Non-pigmented ciliary epithelial cell (primary cell): ENCODE results near the gene PNMA8C.

Experiments
- DNase-seq: peaks from one replicate; pipeline ENCODE4 v3.0.0-alpha.2; 2010; ENCODE audit warnings: low read depth

Gene PNMA8C

DNA sequence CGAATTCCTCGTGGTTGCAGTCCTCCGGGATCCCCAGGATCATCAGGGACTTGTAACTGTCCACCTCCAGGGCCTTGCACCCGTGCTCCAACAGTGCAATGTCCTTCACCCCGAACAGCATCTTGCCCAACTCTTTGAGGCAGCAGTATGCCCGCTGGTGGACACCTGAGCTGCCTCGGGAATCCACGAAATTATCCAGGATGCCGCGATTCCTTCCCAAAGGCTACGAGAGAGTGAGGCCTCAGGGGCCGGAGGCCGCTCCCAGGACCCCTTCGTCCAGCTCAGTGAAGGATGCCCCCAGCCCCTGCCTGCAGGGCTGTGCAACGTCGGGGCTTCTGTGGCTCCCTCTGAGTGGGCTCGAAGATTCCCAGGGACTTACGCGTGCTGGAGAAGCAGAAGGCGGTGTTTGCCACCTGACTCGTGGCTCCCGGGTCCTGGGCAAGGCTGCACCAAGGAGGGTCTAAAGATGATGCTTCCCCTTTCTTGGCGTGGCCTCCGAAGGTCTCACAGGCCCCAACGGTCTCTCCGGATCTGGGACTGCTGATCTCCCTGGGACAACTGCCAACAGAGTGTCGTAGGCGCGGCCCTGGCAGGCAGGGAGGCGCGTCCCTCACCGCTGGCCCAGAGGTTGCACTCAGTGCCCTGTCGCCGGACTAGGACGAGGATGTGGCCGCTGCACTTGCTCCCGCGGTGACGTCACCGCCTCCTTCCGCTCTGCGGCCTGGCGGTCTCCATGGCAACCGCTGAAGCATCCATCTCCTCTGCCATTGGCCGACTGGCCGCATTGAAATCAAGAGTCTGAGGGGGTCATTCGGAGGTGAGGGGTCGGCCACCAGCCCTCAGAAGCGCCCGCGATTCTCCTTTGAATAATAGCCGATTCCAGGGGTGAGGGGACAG, at the start of gene PNMA8C:
TSS of gene PNMA8C (minus strand) at position 698 of the 897 bp plus-strand sequence. CDS start at position 121, 577 bp downstream.
- no peak for DNase-seq

GRCh38 chr19:46475986-46476385, 47.2 kb upstream of the PNMA8C start:
- DNase-seq: no peak

DNA sequence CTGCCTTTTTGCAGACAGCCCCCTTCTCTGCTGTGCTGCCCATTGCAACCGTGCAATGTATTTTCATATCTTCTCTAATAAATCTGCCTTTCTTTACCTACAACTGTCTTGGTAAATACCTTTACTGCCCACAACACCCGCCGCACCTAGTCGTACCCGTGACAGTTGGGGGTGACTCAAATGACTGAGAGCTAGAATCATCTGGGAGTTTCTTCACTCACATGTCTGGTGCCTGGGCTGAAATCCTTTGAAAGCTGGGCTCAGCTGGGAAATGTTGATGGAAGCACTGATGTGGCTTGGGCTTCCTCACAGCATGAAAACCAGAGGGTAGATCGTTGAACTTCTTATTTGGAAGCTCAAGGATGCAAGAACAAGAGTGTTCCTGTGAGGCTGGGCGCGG, 45.5 kb upstream of the PNMA8C start:
- no peak for DNase-seq

GRCh38 chr19:46472592-46472991, 43.9 kb upstream of the PNMA8C start:
- DNase-seq: no peak

DNA sequence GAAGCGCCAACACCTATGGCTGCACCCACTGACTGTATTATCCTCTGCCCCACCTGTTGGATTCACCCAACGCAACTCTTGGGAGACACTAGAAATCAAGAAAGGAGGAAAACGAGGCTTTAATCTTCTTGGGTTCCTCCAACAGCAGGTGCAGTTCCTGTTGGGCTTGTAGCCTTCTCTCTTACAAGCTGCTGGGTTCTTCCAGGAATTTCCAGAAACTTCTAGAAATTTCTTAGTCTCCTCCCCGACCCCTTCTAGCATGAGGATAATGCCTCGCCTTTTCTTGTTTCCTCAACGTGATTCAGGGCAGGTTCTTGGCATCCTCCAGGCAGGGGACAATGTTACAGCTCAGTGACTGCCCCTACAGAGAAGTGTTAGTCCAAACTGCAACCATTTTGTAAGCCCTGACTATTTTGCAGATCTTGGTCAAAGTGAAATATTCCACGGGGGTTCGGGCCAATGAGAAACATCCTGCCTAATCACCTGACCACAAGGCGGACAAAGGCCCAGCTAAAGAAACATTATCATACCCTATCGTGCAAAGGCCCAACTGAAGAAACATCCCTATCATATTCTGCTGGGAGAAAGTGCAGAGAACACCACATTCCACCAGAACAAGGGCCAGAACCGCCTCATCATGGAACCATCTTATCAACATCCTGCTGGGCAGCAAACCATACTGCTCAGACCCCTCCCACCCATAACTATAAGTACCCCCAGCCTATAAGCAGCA, 43.2 kb upstream of the PNMA8C start:
- DNase-seq: no peak

- no peak for DNase-seq
Observed at GRCh38 chr19:46471116-46471733, 42.5 kb upstream of the PNMA8C start, which contains the start of gene PNMA8A. TSS of gene PNMA8A (minus strand) at chr19:46471563. CDS start at chr19:46471035, 528 bp downstream.

DNA sequence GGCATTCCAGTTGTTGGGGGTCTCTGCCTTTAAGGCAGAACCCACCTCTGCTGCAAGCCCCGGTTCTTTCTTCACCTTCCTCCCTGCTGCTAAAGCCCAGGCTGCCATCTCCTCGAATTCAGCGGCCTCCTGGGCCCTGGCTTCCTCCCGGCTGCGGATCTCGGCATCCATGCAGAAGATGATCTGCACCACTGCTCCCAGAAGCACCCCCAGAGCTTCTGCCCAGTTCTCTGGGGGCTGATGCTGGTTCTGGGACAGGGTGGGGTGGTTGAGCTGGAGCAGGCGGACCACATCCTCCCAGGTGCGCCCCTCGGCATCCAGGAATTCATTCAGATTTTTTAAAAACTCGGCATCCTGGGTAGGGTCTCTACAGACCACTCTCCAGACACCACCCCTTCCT, 41.6 kb upstream of the PNMA8C start:
- no peak for DNase-seq

- DNase-seq: no peak
Observed at GRCh38 chr19:46469541-46470185, 40.9 kb upstream of the PNMA8C start.

DNA sequence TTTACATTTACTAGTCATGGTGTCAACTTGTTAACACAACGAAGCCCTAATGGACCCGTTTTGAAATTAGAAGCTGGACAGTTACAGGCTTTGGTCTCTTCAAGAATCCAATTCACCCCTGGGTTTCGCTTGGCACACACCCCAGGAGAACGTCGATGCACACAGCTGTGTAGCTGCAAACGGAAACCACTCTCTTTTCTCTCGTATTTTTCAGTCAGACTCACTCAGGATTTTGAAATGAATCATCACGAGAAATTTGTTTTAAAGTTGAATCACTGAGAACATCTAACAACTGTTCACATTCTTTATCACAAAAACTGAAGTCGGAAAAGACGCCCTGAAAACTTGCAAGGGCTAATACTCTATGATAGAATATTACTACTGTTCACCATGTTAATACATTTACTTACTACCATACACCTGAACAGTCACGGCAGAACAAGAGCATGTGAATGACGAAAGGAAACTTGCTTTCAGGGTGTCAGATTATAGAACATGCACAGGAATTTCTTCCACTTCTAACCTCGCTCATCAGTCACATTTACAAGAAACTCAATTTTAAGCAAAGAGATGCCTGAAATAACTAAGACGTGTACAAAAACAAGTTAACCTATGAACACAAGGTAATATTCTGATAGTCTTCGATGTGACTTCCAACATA, 37.9 kb upstream of the PNMA8C start:
- peak; percentile 55 for DNase-seq

DNA sequence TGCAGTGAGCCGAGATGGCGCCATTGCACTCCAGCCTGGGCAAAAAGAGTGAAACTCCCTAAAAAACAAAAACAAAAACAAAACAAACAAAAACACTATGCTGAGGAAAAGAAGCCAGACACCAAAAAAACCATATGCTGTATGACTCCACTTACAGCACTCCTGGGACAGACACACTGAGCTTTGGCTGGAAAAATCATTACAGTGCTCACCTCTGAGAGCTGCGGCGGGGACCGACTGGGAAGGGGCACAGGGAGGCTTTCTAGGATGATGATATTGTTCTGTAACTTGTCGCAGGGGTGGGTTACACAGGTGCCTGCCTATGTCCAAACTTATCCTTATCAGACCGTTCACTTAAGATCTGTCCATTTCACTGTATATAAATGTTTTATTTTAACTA, 34.8 kb upstream of the PNMA8C start:
- no peak for DNase-seq

DNA sequence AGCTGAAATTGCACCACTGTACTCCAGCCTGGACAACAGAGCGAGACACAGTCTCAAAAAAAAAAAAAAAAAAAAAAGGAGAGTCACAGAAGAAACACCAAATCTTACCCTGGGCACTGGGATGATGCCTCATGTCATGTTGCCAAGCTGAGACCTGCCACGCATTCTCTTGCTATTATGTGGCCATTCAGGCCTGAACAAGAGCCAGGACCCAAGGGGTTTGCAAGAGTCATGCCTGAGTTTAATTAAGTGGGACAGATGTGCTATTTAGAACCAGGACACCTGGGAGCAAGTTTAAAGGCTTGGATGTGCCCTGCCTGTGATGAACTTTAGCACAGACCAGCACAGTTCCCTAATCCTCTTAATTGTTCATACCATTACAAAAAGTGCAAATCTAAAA, 32.8 kb upstream of the PNMA8C start:
- no peak for DNase-seq

- no peak for DNase-seq
Observed at GRCh38 chr19:46460981-46461380, 32.2 kb upstream of the PNMA8C start.

DNA sequence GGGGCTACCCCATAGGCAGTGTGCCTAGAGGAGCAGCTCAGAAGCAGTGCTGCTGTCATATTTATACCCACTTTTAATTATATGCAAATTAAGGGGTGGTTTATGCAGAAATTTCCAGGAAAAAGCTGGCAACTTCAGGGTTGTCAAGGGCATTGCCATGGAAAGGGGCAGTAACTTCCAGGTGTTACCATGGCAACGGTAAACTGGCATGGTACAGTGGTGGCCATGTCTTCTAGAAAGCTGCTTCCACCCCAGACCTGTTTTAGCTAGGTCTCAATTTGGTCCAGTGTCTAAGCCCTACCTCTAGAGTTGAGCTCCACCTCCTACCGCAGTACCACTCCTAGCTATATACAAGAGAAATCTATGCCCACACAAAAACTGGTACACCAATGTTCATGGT, 31.3 kb upstream of the PNMA8C start:
- DNase-seq: no peak

DNA sequence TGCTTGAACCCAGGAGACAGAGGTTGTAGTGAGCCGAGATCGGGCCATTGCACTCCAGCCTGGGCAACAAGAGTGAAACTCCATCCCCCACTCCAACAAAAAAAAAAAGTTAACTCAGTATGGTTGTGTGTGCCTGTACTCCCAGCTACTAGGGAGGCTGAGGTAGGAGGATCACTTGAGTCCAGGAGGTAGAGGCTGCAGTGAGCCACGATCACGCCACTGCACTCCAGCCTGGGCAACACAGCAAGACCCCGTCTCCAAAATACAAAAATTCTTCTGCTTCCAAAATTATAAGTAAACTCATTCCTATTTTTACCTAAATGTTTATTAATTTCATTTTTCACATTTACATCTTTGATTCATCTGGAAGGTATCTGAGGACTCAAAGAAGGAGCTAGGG, 28.2 kb upstream of the PNMA8C start:
- no peak for DNase-seq

- DNase-seq: no peak
Observed at GRCh38 chr19:46454244-46454643, 25.5 kb upstream of the PNMA8C start.

- no peak for DNase-seq
Observed at GRCh38 chr19:46453661-46454060, 24.9 kb upstream of the PNMA8C start.

- DNase-seq: no peak
Observed at GRCh38 chr19:46452186-46452585, 23.4 kb upstream of the PNMA8C start.

- no peak for DNase-seq
Observed at GRCh38 chr19:46451352-46451751, 22.6 kb upstream of the PNMA8C start.

DNA sequence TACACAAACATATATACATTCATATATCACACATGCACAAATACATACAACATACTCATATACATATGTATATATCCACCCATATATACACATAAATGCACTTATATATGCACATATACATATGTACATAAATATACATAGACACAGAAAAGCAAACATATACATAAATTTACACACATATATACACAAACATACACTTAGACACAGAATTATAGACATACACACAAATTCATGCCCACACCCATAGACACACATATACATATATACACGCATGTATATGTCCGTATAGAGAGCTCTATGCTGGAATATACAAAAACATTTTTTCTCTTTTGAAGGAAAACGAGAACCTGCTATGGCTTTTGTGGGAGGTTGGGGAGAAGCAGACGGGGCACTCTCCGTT, 22.0 kb upstream of the PNMA8C start:
- no peak for DNase-seq

DNA sequence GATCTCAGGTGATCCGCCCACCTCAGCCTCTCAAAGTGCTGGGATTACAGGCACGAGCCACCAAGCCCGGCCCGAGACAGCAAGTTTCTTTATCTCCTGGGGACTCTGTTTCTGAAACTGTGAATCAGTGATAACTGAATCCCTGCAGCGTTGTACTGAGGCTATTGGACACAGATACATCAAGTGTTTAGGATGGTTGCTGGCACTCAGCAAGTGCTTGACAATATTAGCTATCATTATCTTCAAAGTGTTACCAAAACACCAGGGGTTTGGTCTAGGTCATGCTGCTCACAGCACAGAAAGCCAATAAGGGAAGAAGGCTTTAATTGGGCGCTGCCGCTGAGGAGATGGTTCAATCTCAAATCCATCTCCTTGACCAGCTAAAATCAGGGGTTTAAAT, 20.5 kb upstream of the PNMA8C start:
- no peak for DNase-seq

DNA sequence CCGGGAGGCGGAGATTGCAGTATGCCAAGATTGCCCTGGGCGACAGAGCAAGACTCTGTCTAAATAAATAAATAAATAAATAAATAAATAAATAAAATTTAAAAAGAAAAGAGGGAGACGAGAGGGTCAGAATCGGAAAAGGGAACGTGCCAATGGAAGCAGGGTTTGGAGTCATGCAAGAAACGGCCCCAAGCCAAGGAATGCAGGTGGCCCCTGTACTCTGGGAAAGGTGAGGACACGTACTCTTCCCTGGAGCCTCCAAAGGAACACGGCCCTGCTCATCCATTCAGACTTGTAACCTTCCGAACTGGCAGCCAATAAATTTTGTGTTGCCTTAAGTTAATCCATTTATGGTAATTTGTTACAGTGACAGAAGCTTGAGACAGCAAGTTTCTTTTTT, 19.9 kb upstream of the PNMA8C start:
- no peak for DNase-seq

DNA sequence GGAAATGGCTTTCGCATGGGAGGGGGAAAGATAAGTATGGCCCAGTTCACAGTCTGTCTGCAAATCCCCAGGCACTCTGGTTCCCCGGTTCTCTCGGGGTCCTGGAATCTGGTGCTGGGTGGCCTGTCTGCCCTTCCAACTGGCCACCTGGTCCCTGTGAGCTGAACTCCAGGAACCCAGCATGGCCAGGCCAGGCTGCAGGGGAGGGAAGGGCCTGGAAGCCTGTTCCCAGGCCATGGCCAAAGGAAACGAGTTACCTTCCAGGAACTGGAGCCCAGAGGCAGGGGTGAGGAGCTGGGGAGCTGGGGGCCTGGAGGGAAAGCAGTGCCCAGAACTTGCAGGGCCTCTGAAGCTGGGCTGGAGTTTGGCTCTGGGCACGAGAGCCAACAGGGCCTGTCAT, 19.1 kb upstream of the PNMA8C start:
- no peak for DNase-seq
